T1000 (cell line): ENCODE results near the gene FMNL2.

Experiments
- DNase-seq: peaks from one replicate; lab custom pipeline; 2025; ENCODE audit warnings: mixed read lengths; lab: John Stamatoyannopoulos, UW

The FMNL2 gene

GRCh38 chr2:152529420-152530115 lies 194.6 kb downstream of the FMNL2 start:
- no peak for DNase-seq

GRCh38 chr2:152532241-152532640 lies 197.3 kb downstream of the FMNL2 start:
- DNase-seq = no peak

- DNase-seq = no peak
These were observed 199.6 kb downstream of the FMNL2 start for GRCh38 chr2:152534460-152535135.

- DNase-seq = no peak
These were observed 202.2 kb downstream of the FMNL2 start for GRCh38 chr2:152537081-152537651.

- DNase-seq = no peak
These were observed 204.4 kb downstream of the FMNL2 start for GRCh38 chr2:152539424-152539823.

- DNase-seq = no peak
These were observed 206.7 kb downstream of the FMNL2 start for GRCh38 chr2:152541712-152542111.

GRCh38 chr2:152542337-152542994 lies 207.5 kb downstream of the FMNL2 start:
- DNase-seq = no peak

GRCh38 chr2:152542995-152543481 lies 208.1 kb downstream of the FMNL2 start:
- peak; percentile 58 for DNase-seq

GRCh38 chr2:152543717-152544116 lies 208.7 kb downstream of the FMNL2 start:
- no peak for DNase-seq

- DNase-seq = no peak
These were observed 209.7 kb downstream of the FMNL2 start for GRCh38 chr2:152544638-152545037.

GRCh38 chr2:152546230-152546837 lies 211.4 kb downstream of the FMNL2 start:
- no peak for DNase-seq

- no peak for DNase-seq
These were observed 213.3 kb downstream of the FMNL2 start for GRCh38 chr2:152548111-152548875.

- DNase-seq = no peak
These were observed 214.0 kb downstream of the FMNL2 start for GRCh38 chr2:152548996-152549395.

GRCh38 chr2:152549423-152549822 lies 214.4 kb downstream of the FMNL2 start:
- DNase-seq = no peak

GRCh38 chr2:152550386-152550785 lies 215.4 kb downstream of the FMNL2 start:
- no peak for DNase-seq

- DNase-seq = no peak
These were observed 217.9 kb downstream of the FMNL2 start for GRCh38 chr2:152552888-152553287.

GRCh38 chr2:152553518-152553917 lies 218.5 kb downstream of the FMNL2 start:
- DNase-seq = no peak

- no peak for DNase-seq
These were observed 220.1 kb downstream of the FMNL2 start for GRCh38 chr2:152555048-152555447.

- no peak for DNase-seq
These were observed 221.5 kb downstream of the FMNL2 start for GRCh38 chr2:152556506-152556905.

- DNase-seq = no peak
These were observed 222.4 kb downstream of the FMNL2 start for GRCh38 chr2:152557273-152557888.
